ENCODE results near the gene DNAL1. TPM values are rescaled to one million over a fixed set of nuclear protein-coding genes. Genes with fewer than 3 reads are reported as not detected.

Gene DNAL1
- total and polyA plus RNA-seq, 8 donors, result 0.29 to 12.9 (median 7.7) TPM; not detected in 1

- Histone ChIP-seq H3K27ac (peak overlapping the region; percentile 64 to 93 (median 88)), H3K9me3 (no peaks in the 10 kb centered on the region), H3K4me3 (no peak overlapping the region), H3K36me3 (peaks cover 41 to 80% (median 79%) of the 10 kb centered on the region in 4 donors), H3K27me3 (no peaks in the 10 kb centered on the region), H3K4me1 (peaks cover 53 to 89% (median 76%) of the 10 kb centered on the region in 4 donors)
- WGBS, 5 donors, result 18 to 26% (median 21%) methylated on average over 6 of the region's 6 CpGs
- peak in 5 of 7 experiments; percentile 78 to 98 (median 89) for TF ChIP-seq CTCF (IDR thresholded peaks at IDR 0.05)
- TF ChIP-seq POLR2A (IDR thresholded peaks at IDR 0.05), result no peak
- TF ChIP-seq POLR2AphosphoS5 (IDR thresholded peaks at IDR 0.05), result peak; percentile 42 to 88 (median 67)
- intact Hi-C loops (cut with DNase I; ENCODE audit: low total_unique reads), result no loop called here
- peak; percentile 91 to 94 for DNase-seq
Measured at GRCh38 chr14:73728717-73729330, 84.0 kb downstream of the DNAL1 start.

GRCh38 chr14:73729556-73730265, 84.9 kb downstream of the DNAL1 start:
- intact Hi-C loops (cut with DNase I; ENCODE audit: low total_unique reads), result loop anchor here (2.0 to 10.0 kb wide), 2 partner anchors 65 to 97 kb away; no protein-coding TSS in a partner anchor
- Histone ChIP-seq H3K4me1 (peaks cover 44 to 80% (median 68%) of the 10 kb centered on the region in 4 donors), H3K27ac (peak overlapping the region; percentile 8 to 93 (median 88)), H3K4me3 (no peak overlapping the region), H3K36me3 (peaks cover 47 to 87% (median 84%) of the 10 kb centered on the region in 4 donors), H3K27me3 (no peaks in the 10 kb centered on the region), H3K9me3 (no peaks in the 10 kb centered on the region)
- DNase-seq, result peak in 1 of 2 donors; percentile 65
- no peak for TF ChIP-seq CTCF (IDR thresholded peaks at IDR 0.05)
- no peak for TF ChIP-seq POLR2A (IDR thresholded peaks at IDR 0.05)
- no peak for TF ChIP-seq EP300 (IDR thresholded peaks at IDR 0.05)
- TF ChIP-seq POLR2AphosphoS5 (IDR thresholded peaks at IDR 0.05), result no peak
- WGBS, 5 donors, result 72 to 85% (median 76%) methylated on average over 23 of the region's 23 CpGs

- peaks cover 30 to 66% (median 54%) of the 10 kb centered on the region in 4 donors for H3K4me1 ChIP-seq
- intact Hi-C loops (cut with DNase I; ENCODE audit: low total_unique reads), result loop anchor here (2.0 to 10.0 kb wide), 2 partner anchors 64 to 96 kb away; no protein-coding TSS in a partner anchor
Measured at GRCh38 chr14:73731111-73731510, 86.3 kb downstream of the DNAL1 start.

More at GRCh38 chr14:73731111-73731510, 86.3 kb downstream of the DNAL1 start:
- DNase-seq, result peak in 1 of 2 donors; percentile 37
- TF ChIP-seq EP300 (IDR thresholded peaks at IDR 0.05), result no peak
- no peak for TF ChIP-seq POLR2A (IDR thresholded peaks at IDR 0.05)
- peak in 1 of 3 donors; percentile 5 for TF ChIP-seq POLR2AphosphoS5 (IDR thresholded peaks at IDR 0.05)
- TF ChIP-seq CTCF (IDR thresholded peaks at IDR 0.05), result peak in 1 of 7 experiments; percentile 27
- WGBS, 5 donors, result 31 to 60% (median 41%) methylated on average over 3 of the region's 3 CpGs
- Histone ChIP-seq H3K36me3 (peaks cover 46 to 87% (median 84%) of the 10 kb centered on the region in 4 donors), H3K9me3 (no peaks in the 10 kb centered on the region), H3K27me3 (no peaks in the 10 kb centered on the region), H3K4me3 (no peak overlapping the region), H3K27ac (peak overlapping the region; percentile 51 to 93 (median 88))
